HEK293T (cell line): ENCODE measurements around the gene ACSS3.

Experiments
- CTCF ChIA-PET: fragments of 350-600 bp; formaldehyde crosslinking; extraction: SDS; loops from one replicate; lab custom pipeline; 2021; ENCODE audit warnings: antibody characterized with exemption, inconsistent platforms; lab: Yijun Ruan, JAX
- POLR2A ChIA-PET: fragments of 350-600 bp; formaldehyde crosslinking; extraction: SDS; loops from one replicate; lab custom pipeline; 2020; ENCODE audit warnings: antibody characterized with exemption, inconsistent platforms; lab: Yijun Ruan, JAX
- DNase-seq: peaks from one replicate; pipeline ENCODE4 v3.0.0; 2012; ENCODE audit warnings: mixed read lengths; ENCODE audit errors: extremely low spot score
- ARNT ChIP-seq: fragments of 450-650 bp; IDR thresholded peaks from 2 replicates; pipeline ENCODE4 v1.6.1; 2017; ENCODE audit warnings: mild to moderate bottlenecking
- BHLHE40 ChIP-seq: fragments of 450-650 bp; IDR thresholded peaks from 2 replicates; pipeline ENCODE4 v1.6.1; 2016; ENCODE audit warnings: mild to moderate bottlenecking, moderate library complexity, borderline replicate concordance
- CTBP1 ChIP-seq: fragments of 450-650 bp; IDR thresholded peaks from 2 replicates; pipeline ENCODE4 v1.6.1; 2016; ENCODE audit warnings: borderline replicate concordance
- ELF4 ChIP-seq: fragments of 450-650 bp; IDR thresholded peaks from 2 replicates; pipeline ENCODE4 v1.6.1; 2017; ENCODE audit warnings: antibody characterized with exemption
- FOXA1 ChIP-seq: fragments of 450-650 bp; IDR thresholded peaks from 2 replicates; pipeline ENCODE4 v1.6.1; 2016; ENCODE audit warnings: mild to moderate bottlenecking
- FOXK2 ChIP-seq: fragments of 450-650 bp; IDR thresholded peaks from 2 replicates; pipeline ENCODE4 v1.6.1; 2016; ENCODE audit warnings: mild to moderate bottlenecking
- FOXM1 ChIP-seq: fragments of 450-650 bp; IDR thresholded peaks from 2 replicates; pipeline ENCODE4 v1.6.1; 2017; ENCODE audit warnings: mild to moderate bottlenecking, borderline replicate concordance
- HDGF ChIP-seq: fragments of 450-650 bp; IDR thresholded peaks from 2 replicates; pipeline ENCODE4 v1.6.1; 2017; ENCODE audit warnings: antibody characterized with exemption, borderline replicate concordance
- L3MBTL2 ChIP-seq: fragments of 450-650 bp; conservative IDR thresholded peaks from 2 replicates; pipeline ENCODE4 v1.6.1; 2016; ENCODE audit warnings: mild to moderate bottlenecking
- LEF1 ChIP-seq: fragments of 450-650 bp; IDR thresholded peaks from 2 replicates; pipeline ENCODE4 v1.6.1; 2017; ENCODE audit warnings: mild to moderate bottlenecking, borderline replicate concordance
- NFRKB ChIP-seq: fragments of 450-650 bp; IDR thresholded peaks from 2 replicates; pipeline ENCODE4 v1.6.1; 2016; ENCODE audit warnings: mild to moderate bottlenecking, moderate library complexity
- SP1 ChIP-seq: fragments of 450-650 bp; IDR thresholded peaks from 2 replicates; pipeline ENCODE4 v1.6.1; 2017
- SUZ12 ChIP-seq: fragments of 450-650 bp; IDR thresholded peaks from 2 replicates; pipeline ENCODE4 v1.6.1; 2016; ENCODE audit warnings: mild to moderate bottlenecking
- TARDBP ChIP-seq: fragments of 450-650 bp; IDR thresholded peaks from 2 replicates; pipeline ENCODE4 v1.6.1; 2016
- ZNF384 ChIP-seq: fragments of 450-650 bp; IDR thresholded peaks from 2 replicates; pipeline ENCODE4 v1.6.1; 2016
- TF ChIP-seq, protein P1 (sequence below): fragments of 450-650 bp; IDR thresholded peaks from 2 replicates; pipeline ENCODE4 v1.6.1; 2016

Gene ACSS3

GRCh38 chr12:81077329-81077685, 572 bp upstream of the ACSS3 start:
- CTCF ChIA-PET, result no interaction called here
- POLR2A ChIA-PET, result no interaction called here
- TF ChIP-seq SUZ12, result no peak
- TF ChIP-seq, protein P1, sequence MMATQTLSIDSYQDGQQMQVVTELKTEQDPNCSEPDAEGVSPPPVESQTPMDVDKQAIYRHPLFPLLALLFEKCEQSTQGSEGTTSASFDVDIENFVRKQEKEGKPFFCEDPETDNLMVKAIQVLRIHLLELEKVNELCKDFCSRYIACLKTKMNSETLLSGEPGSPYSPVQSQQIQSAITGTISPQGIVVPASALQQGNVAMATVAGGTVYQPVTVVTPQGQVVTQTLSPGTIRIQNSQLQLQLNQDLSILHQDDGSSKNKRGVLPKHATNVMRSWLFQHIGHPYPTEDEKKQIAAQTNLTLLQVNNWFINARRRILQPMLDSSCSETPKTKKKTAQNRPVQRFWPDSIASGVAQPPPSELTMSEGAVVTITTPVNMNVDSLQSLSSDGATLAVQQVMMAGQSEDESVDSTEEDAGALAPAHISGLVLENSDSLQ, result peak; percentile 92
- peak; percentile 30 for DNase-seq

DNA sequence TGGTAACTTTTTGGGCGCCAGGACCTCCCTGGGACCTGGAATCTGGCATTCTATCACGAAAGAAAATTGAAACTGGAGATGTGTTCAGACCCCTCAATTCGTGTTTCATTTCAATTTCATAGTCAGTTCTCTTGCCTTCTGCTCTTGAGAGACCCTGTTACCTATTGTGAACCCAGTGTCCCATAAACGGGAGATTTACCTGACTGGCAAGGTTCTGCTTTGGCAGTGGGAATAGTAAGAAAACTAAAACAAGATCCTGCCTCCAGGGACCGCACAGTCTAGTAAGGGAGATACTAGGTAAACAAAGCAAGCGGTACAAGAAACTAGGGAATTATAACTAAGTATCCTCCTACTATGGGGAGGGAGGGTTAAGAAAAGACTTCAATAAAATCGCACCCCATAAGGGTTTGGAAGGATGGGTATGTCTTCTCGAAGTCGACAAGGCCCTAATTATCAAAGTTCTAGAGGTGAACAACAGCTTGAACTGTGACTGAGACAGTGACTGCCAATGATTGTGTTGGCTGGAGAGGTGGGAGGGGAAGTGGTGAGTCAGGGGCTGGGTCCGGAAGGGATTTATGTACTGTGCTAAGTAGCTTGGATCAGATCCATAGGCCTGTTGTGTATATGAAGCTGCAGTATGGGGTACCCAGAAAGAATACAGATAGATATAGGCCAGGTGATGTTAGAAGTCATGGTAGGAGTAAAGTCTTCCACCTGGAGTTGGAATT, 754 bp downstream of the ACSS3 start:
- POLR2A ChIA-PET, result interaction anchor here (1.1 kb wide), 1 partner anchor 21 kb away, joined by 3 read pairs; no protein-coding TSS in a partner anchor
- no peak for TF ChIP-seq FOXK2
- no peak for TF ChIP-seq HDGF
- no peak for TF ChIP-seq SP1
- no peak for TF ChIP-seq TARDBP
- TF ChIP-seq ZNF384, result no peak
- TF ChIP-seq CTBP1, result no peak
- TF ChIP-seq FOXA1, result no peak
- TF ChIP-seq L3MBTL2, result no peak
- TF ChIP-seq FOXM1, result no peak
- no peak for TF ChIP-seq NFRKB
- CTCF ChIA-PET, result no interaction called here
- DNase-seq, result peak; percentile 16

- POLR2A ChIA-PET, result interaction anchor here (1.1 kb wide), 1 partner anchor 20 kb away, joined by 3 read pairs; no protein-coding TSS in a partner anchor
- no peak for TF ChIP-seq CTBP1
- TF ChIP-seq ZNF384, result no peak
- no peak for TF ChIP-seq NFRKB
- no peak for TF ChIP-seq LEF1
- TF ChIP-seq SP1, result no peak
- TF ChIP-seq SUZ12, result no peak
- no peak for TF ChIP-seq L3MBTL2
- no peak for TF ChIP-seq HDGF
- TF ChIP-seq ARNT, result no peak
- no peak for TF ChIP-seq TARDBP
- no peak for TF ChIP-seq BHLHE40
- TF ChIP-seq, protein P1, result no peak
- TF ChIP-seq FOXK2, result no peak
- no peak for TF ChIP-seq FOXM1
- TF ChIP-seq ELF4, result no peak
- no peak for TF ChIP-seq FOXA1
- CTCF ChIA-PET, result no interaction called here
- no peak for DNase-seq
Observed at GRCh38 chr12:81079280-81080076, 1.6 kb downstream of the ACSS3 start.

DNA sequence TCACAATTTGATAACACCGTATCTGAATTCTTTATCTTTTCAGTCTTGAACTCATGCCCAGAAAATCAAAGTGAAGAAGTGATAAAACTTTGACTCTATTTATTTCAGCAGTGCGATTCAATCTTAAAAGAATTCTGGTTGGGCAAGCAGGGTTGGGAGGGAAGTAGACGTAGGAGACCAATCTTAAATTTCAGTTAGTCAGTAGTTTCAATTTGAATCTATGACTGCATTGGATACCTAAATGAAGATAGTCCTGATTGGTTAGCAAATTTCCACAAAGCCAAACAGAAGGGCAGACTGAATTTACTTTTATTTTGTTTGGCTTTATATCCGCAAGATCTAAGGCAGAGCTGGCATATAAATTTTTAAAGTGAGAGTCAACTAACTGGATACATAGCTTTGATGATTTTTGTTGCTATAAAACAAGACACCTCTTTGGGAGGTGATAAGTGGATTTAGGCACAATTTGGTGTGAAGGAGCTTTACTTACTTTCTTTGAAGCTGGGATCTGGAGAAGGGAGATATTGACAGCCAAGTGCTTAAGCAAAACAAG, 2.6 kb downstream of the ACSS3 start:
- ChIA-PET CTCF (no interaction called here), POLR2A (no interaction called here)
- DNase-seq, result no peak
- TF ChIP-seq L3MBTL2 (no peak), BHLHE40 (no peak), FOXA1 (no peak), LEF1 (no peak), CTBP1 (no peak), NFRKB (no peak), ELF4 (no peak), SP1 (no peak), ARNT (no peak), TARDBP (no peak), FOXK2 (no peak), FOXM1 (no peak)
- TF ChIP-seq, protein P1, result no peak

- TF ChIP-seq L3MBTL2, result no peak
- no peak for TF ChIP-seq ELF4
- no peak for TF ChIP-seq SP1
- no peak for TF ChIP-seq FOXK2
- no peak for TF ChIP-seq TARDBP
- TF ChIP-seq BHLHE40, result no peak
- TF ChIP-seq SUZ12, result no peak
- TF ChIP-seq ZNF384, result no peak
- no peak for TF ChIP-seq FOXA1
- TF ChIP-seq HDGF, result no peak
- ChIA-PET CTCF (no interaction called here), POLR2A (no interaction called here)
- DNase-seq, result no peak
Observed at GRCh38 chr12:81081726-81082125, 3.8 kb downstream of the ACSS3 start.

DNA sequence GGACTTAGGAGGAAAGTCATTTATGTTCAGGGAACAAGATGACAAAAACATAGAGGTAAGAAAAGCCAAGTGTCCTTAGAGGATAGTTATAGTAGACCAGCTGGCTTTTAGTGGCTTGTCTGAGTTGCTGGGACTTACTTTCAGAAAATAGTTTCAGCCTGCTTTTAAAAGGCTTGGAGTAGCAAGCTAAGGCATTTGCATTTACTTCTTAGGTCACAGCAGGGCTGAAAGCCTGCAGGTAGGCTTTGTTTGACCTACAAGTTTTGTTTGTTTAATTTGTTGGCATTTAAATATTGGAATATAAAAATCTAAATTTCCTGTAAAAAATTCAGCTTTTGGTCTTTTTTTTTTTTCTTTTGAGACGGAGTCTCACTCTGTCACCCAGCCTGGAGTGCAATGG, 5.1 kb downstream of the ACSS3 start:
- CTCF ChIA-PET, result no interaction called here
- TF ChIP-seq HDGF (no peak), TARDBP (no peak), L3MBTL2 (no peak), FOXM1 (no peak), BHLHE40 (no peak), NFRKB (no peak), FOXA1 (no peak), LEF1 (no peak), FOXK2 (no peak), ZNF384 (no peak), ARNT (no peak), SP1 (no peak), SUZ12 (no peak), ELF4 (no peak), CTBP1 (no peak)
- TF ChIP-seq, protein P1, result no peak
- no peak for DNase-seq
- POLR2A ChIA-PET, result no interaction called here
